Measurements from ENCODE around the gene TAS2R41.
"Not testable (repeated sequence)": the region's sequence is repeated elsewhere in the genome, so short reads cannot be mapped to it uniquely, and the experiment has no call there.

TAS2R41 gene

GRCh38 chr7:143456992-143457793 lies 20.5 kb upstream of the TAS2R41 start:
- DNase-seq: no peak

- no peak for DNase-seq
These were observed 19.4 kb upstream of the TAS2R41 start for GRCh38 chr7:143458263-143458662.

GRCh38 chr7:143458681-143459080 lies 19.0 kb upstream of the TAS2R41 start:
- no peak for DNase-seq

- DNase-seq: no peak
These were observed 18.3 kb upstream of the TAS2R41 start for GRCh38 chr7:143459359-143459758.

- no peak for DNase-seq
These were observed 17.2 kb upstream of the TAS2R41 start for GRCh38 chr7:143460271-143460979.

- no peak for DNase-seq
These were observed 15.6 kb upstream of the TAS2R41 start for GRCh38 chr7:143462045-143462444.

GRCh38 chr7:143463556-143463955 lies 14.1 kb upstream of the TAS2R41 start:
- DNase-seq: no peak

- no peak for DNase-seq
These were observed 13.7 kb upstream of the TAS2R41 start for GRCh38 chr7:143463957-143464356.

- no peak for DNase-seq
These were observed 9.9 kb upstream of the TAS2R41 start for GRCh38 chr7:143467724-143468123.

- DNase-seq: not testable (repeated sequence)
These were observed 5.5 kb upstream of the TAS2R41 start for GRCh38 chr7:143472071-143472689.

- DNase-seq: no peak
These were observed 1.5 kb downstream of the TAS2R41 start for GRCh38 chr7:143479055-143479766.

GRCh38 chr7:143480501-143480900 lies 2.8 kb downstream of the TAS2R41 start:
- DNase-seq: no peak

- DNase-seq: no peak
These were observed 6.4 kb downstream of the TAS2R41 start for GRCh38 chr7:143484119-143484518.

GRCh38 chr7:143485094-143485493 lies 7.4 kb downstream of the TAS2R41 start:
- DNase-seq: no peak

- no peak for DNase-seq
These were observed 7.8 kb downstream of the TAS2R41 start for GRCh38 chr7:143485500-143485899.

- not testable (repeated sequence) for DNase-seq
These were observed 8.6 kb downstream of the TAS2R41 start for GRCh38 chr7:143486266-143486665.

GRCh38 chr7:143487061-143487460 lies 9.4 kb downstream of the TAS2R41 start:
- no peak for DNase-seq

GRCh38 chr7:143487566-143487965 lies 9.9 kb downstream of the TAS2R41 start:
- no peak for DNase-seq

GRCh38 chr7:143490717-143491306 lies 13.1 kb downstream of the TAS2R41 start:
- peak; percentile 15 for DNase-seq

- DNase-seq: no peak
These were observed 14.4 kb downstream of the TAS2R41 start for GRCh38 chr7:143492043-143492471.

GRCh38 chr7:143492799-143493739 lies 15.4 kb downstream of the TAS2R41 start:
- no peak for DNase-seq

Measured in CD4-positive, alpha-beta T cell treated with Interleukin-6 for 4 hours (primary cell).